ENCODE results near the gene VCY1B.
"Not testable (repeated sequence)": the region's sequence is repeated elsewhere in the genome, so short reads cannot be mapped to it uniquely, and the experiment has no call there.

Gene VCY1B

DNA sequence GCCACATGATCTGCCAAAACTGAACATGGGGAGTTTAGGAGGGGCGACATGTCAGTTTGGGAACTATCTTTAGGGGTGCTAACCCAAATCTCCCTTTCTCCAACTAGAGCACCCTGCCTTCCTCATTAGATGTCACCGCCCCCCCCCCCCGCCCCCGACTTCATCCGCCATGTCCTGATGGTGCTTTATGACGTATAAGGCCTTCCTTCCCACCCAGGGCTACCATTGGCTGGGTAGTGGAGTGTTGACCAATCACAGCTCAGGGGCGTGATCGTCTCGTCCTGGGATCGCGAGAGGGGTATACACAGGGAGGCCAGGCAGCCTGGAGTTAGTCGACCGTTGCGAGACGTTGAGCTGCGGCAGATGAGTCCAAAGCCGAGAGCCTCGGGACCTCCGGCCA lies at the start of gene VCY1B:
TSS of gene VCY1B (plus strand) at position 301 of the 400 bp plus-strand sequence. CDS start at position 364, 63 bp downstream.
- not testable (repeated sequence) for H3K4me1 Mint-ChIP-seq; H3K4me3 Mint-ChIP-seq; H3K27ac Mint-ChIP-seq; H3K9me3 Mint-ChIP-seq; DNase-seq; H3K36me3 Mint-ChIP-seq (ENCODE audit: low read depth); H3K27me3 Mint-ChIP-seq (ENCODE audit: low read depth, poor library complexity)

DNA sequence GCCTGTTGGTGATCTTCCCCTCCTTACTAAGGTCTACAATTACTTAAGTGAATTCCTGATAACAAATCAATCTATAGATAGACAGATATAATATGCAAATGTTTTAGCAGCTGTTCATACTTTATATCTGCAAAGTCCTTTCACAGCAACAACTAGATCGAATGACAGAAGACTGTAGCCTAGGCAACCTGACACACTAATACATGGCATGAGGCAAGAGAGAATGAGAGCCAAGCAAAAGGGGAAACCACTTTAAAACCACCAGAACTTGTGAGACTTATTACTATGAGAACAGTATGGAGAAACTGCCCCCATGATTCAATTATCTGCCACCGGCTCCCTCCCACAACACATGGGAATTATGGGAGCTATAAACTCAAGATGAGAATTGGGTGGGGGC lies 44.1 kb upstream of the VCY1B start:
- H3K27me3 Mint-ChIP-seq (ENCODE audit: low read depth, poor library complexity); H3K4me1 Mint-ChIP-seq; H3K36me3 Mint-ChIP-seq (ENCODE audit: low read depth); H3K27ac Mint-ChIP-seq; H3K4me3 Mint-ChIP-seq; H3K9me3 Mint-ChIP-seq; DNase-seq: not testable (repeated sequence)

GRCh38 chrY:14030395-14030794 lies 25.6 kb upstream of the VCY1B start:
- not testable (repeated sequence) for H3K27ac Mint-ChIP-seq

GRCh38 chrY:14085877-14086276 lies 29.9 kb downstream of the VCY1B start:
- H3K27me3 Mint-ChIP-seq (ENCODE audit: low read depth, poor library complexity) = no peaks in the 10 kb centered on the region
- no peak overlapping the region for H3K27ac Mint-ChIP-seq
- no peak for TF ChIP-seq CTCF (IDR thresholded peaks at IDR 0.05)
- no peak overlapping the region for H3K4me3 Mint-ChIP-seq
- H3K36me3 Mint-ChIP-seq (ENCODE audit: low read depth) = no peaks in the 10 kb centered on the region
- no peaks in the 10 kb centered on the region for H3K9me3 Mint-ChIP-seq
- no peak for DNase-seq
- no peaks in the 10 kb centered on the region for H3K4me1 Mint-ChIP-seq

More at GRCh38 chrY:14030395-14030794, 25.6 kb upstream of the VCY1B start:
- H3K27me3 Mint-ChIP-seq (ENCODE audit: low read depth, poor library complexity); H3K4me3 Mint-ChIP-seq; DNase-seq; H3K9me3 Mint-ChIP-seq; H3K36me3 Mint-ChIP-seq (ENCODE audit: low read depth); H3K4me1 Mint-ChIP-seq: not testable (repeated sequence)

Data from nephron progenitor cell (in vitro differentiated cells).